ENCODE data around the gene CASTOR1.

Gene CASTOR1

GRCh38 chr22:30261134-30261533 is 28.2 kb downstream of the CASTOR1 start:
- H3K4me3 ChIP-seq (ENCODE audit: low read length): no peak overlapping the region
- no peak overlapping the region for H3K27ac ChIP-seq (ENCODE audit: low read depth, low read length)
- H3K4me2 ChIP-seq (ENCODE audit: low read length): no peak overlapping the region
- H3K36me3 ChIP-seq (ENCODE audit: control insufficient read depth, low read length): no peaks in the 10 kb centered on the region
- no peaks in the 10 kb centered on the region for H3K27me3 ChIP-seq (ENCODE audit: control insufficient read depth, low read length)
- no peaks in the 10 kb centered on the region for H3K9me3 ChIP-seq (ENCODE audit: control insufficient read depth, insufficient read depth, low read length)
- H3K9me2 ChIP-seq (replicated peaks; ENCODE audit: control insufficient read depth, low read length): no peaks in the 10 kb centered on the region
- H3F3A ChIP-seq (ENCODE audit: control insufficient read depth, insufficient read depth): no peaks in the 10 kb centered on the region
- H3K4me1 ChIP-seq (ENCODE audit: control insufficient read depth, low read length): peaks cover 15% of the 10 kb centered on the region
- H3K79me2 ChIP-seq (ENCODE audit: control insufficient read depth, low read length): no peaks in the 10 kb centered on the region
- TF ChIP-seq CTCF (IDR thresholded peaks at IDR 0.05; ENCODE audit: low read depth, low read length, poor library complexity, severe bottlenecking) (no peak), EZH2phosphoT487 (IDR thresholded peaks at IDR 0.05; ENCODE audit: borderline replicate concordance, low read length) (no peak)
- H4K20me1 ChIP-seq (ENCODE audit: control insufficient read depth, insufficient read depth, low read depth, low read length): no peaks in the 10 kb centered on the region

GRCh38 chr22:30260682-30261081 is 28.6 kb downstream of the CASTOR1 start:
- no peak overlapping the region for H3K4me2 ChIP-seq (ENCODE audit: low read length)
- TF ChIP-seq CTCF (IDR thresholded peaks at IDR 0.05; ENCODE audit: low read depth, low read length, poor library complexity, severe bottlenecking) (no peak), EZH2phosphoT487 (IDR thresholded peaks at IDR 0.05; ENCODE audit: borderline replicate concordance, low read length) (no peak)
- H4K20me1 ChIP-seq (ENCODE audit: control insufficient read depth, insufficient read depth, low read depth, low read length): no peaks in the 10 kb centered on the region

GRCh38 chr22:30260276-30260675 is 29.0 kb downstream of the CASTOR1 start:
- Histone ChIP-seq H3K27ac (ENCODE audit: low read depth, low read length) (no peak overlapping the region), H4K20me1 (ENCODE audit: control insufficient read depth, insufficient read depth, low read depth, low read length) (no peaks in the 10 kb centered on the region), H3K9me3 (ENCODE audit: control insufficient read depth, insufficient read depth, low read length) (no peaks in the 10 kb centered on the region), H3K27me3 (ENCODE audit: control insufficient read depth, low read length) (no peaks in the 10 kb centered on the region), H3K4me3 (ENCODE audit: low read length) (no peak overlapping the region), H3K4me2 (ENCODE audit: low read length) (no peak overlapping the region), H3K9me2 (replicated peaks; ENCODE audit: control insufficient read depth, low read length) (no peaks in the 10 kb centered on the region), H3K36me3 (ENCODE audit: control insufficient read depth, low read length) (no peaks in the 10 kb centered on the region), H3K79me2 (ENCODE audit: control insufficient read depth, low read length) (no peaks in the 10 kb centered on the region), H3F3A (ENCODE audit: control insufficient read depth, insufficient read depth) (no peaks in the 10 kb centered on the region), H3K4me1 (ENCODE audit: control insufficient read depth, low read length) (peaks cover 7% of the 10 kb centered on the region)
- no peak for TF ChIP-seq EZH2phosphoT487 (IDR thresholded peaks at IDR 0.05; ENCODE audit: borderline replicate concordance, low read length)
- no peak for TF ChIP-seq CTCF (IDR thresholded peaks at IDR 0.05; ENCODE audit: low read depth, low read length, poor library complexity, severe bottlenecking)

More at GRCh38 chr22:30260682-30261081, 28.6 kb downstream of the CASTOR1 start:
- Histone ChIP-seq H3K9me2 (replicated peaks; ENCODE audit: control insufficient read depth, low read length) (no peaks in the 10 kb centered on the region), H3K79me2 (ENCODE audit: control insufficient read depth, low read length) (no peaks in the 10 kb centered on the region), H3K27ac (ENCODE audit: low read depth, low read length) (no peak overlapping the region), H3K27me3 (ENCODE audit: control insufficient read depth, low read length) (no peaks in the 10 kb centered on the region), H3F3A (ENCODE audit: control insufficient read depth, insufficient read depth) (no peaks in the 10 kb centered on the region), H3K4me3 (ENCODE audit: low read length) (no peak overlapping the region), H3K36me3 (ENCODE audit: control insufficient read depth, low read length) (no peaks in the 10 kb centered on the region), H3K4me1 (ENCODE audit: control insufficient read depth, low read length) (peaks cover 11% of the 10 kb centered on the region), H3K9me3 (ENCODE audit: control insufficient read depth, insufficient read depth, low read length) (no peaks in the 10 kb centered on the region)

GRCh38 chr22:30254314-30254713 is 35.0 kb downstream of the CASTOR1 start:
- Histone ChIP-seq H3K27ac (ENCODE audit: low read depth, low read length) (no peak overlapping the region), H3K27me3 (ENCODE audit: control insufficient read depth, low read length) (no peaks in the 10 kb centered on the region), H3K9me3 (ENCODE audit: control insufficient read depth, insufficient read depth, low read length) (no peaks in the 10 kb centered on the region), H3K9me2 (replicated peaks; ENCODE audit: control insufficient read depth, low read length) (no peaks in the 10 kb centered on the region), H3F3A (ENCODE audit: control insufficient read depth, insufficient read depth) (no peaks in the 10 kb centered on the region), H3K79me2 (ENCODE audit: control insufficient read depth, low read length) (no peaks in the 10 kb centered on the region), H3K36me3 (ENCODE audit: control insufficient read depth, low read length) (no peaks in the 10 kb centered on the region), H4K20me1 (ENCODE audit: control insufficient read depth, insufficient read depth, low read depth, low read length) (no peaks in the 10 kb centered on the region), H3K4me3 (ENCODE audit: low read length) (no peak overlapping the region), H3K4me1 (ENCODE audit: control insufficient read depth, low read length) (no peaks in the 10 kb centered on the region), H3K4me2 (ENCODE audit: low read length) (no peak overlapping the region)
- no peak for TF ChIP-seq CTCF (IDR thresholded peaks at IDR 0.05; ENCODE audit: low read depth, low read length, poor library complexity, severe bottlenecking)
